Measurements from ENCODE around the gene ABCA3. TPM values are rescaled to one million over a fixed set of nuclear protein-coding genes. Genes with fewer than 3 reads are reported as not detected.

ABCA3 gene
- 1.4 and 2.9 TPM in 2 replicates for total RNA-seq

GRCh38 chr16:2340564-2341455, at the start of gene ABCA3:
TSS of gene ABCA3 (minus strand) at chr16:2340728. CDS start at chr16:2326466, 14,262 bp downstream.

GRCh38 chr16:2267913-2268666, 72.4 kb downstream of the ABCA3 start, which contains the start of gene RNPS1:
TSS of gene RNPS1 (minus strand) at chr16:2268126. CDS start at chr16:2264643, 3,483 bp downstream.

GRCh38 chr16:2251296-2252111, 89.0 kb downstream of the ABCA3 start, which contains the start of gene ECI1:
TSS of gene ECI1 (minus strand) at chr16:2251587. CDS start at chr16:2251566, 21 bp downstream.

GRCh38 chr16:2236337-2237101, 104.0 kb downstream of the ABCA3 start, which contains the start of gene DNASE1L2:
TSS of gene DNASE1L2 (plus strand) at chr16:2236444. CDS start at chr16:2236817, 373 bp downstream.

Other genes with a start within 250 kb of the ABCA3 start
- 150 and 153 TPM in 2 replicates for gene PKD1, start 204.8 kb downstream of the ABCA3 start, total RNA-seq
- not detected in 2 replicates for gene RAB26, start 192.1 kb downstream of the ABCA3 start, total RNA-seq
- 49.9 and 67.0 TPM in 2 replicates for gene TRAF7, start 184.9 kb downstream of the ABCA3 start, total RNA-seq
- under 0.01 and 0.54 TPM in 2 replicates for gene CASKIN1, start 144.1 kb downstream of the ABCA3 start, total RNA-seq
- gene MLST8, start 135.3 kb downstream of the ABCA3 start, total RNA-seq, result 39.5 and 45.2 TPM in 2 replicates
- 0.49 and 2.5 TPM in 2 replicates for gene BRICD5, start 129.9 kb downstream of the ABCA3 start, total RNA-seq
- gene PGP, start 125.9 kb downstream of the ABCA3 start, total RNA-seq, result 7.6 and 12.6 TPM in 2 replicates
- gene E4F1, start 117.1 kb downstream of the ABCA3 start, total RNA-seq, result 19.9 and 34.7 TPM in 2 replicates
- gene DNASE1L2, start 104.3 kb downstream of the ABCA3 start, total RNA-seq, result 1.1 and 2.2 TPM in 2 replicates
- 48.2 and 50.4 TPM in 2 replicates for gene ECI1, start 89.1 kb downstream of the ABCA3 start, total RNA-seq
- gene RNPS1, start 72.6 kb downstream of the ABCA3 start, total RNA-seq, result 125 and 144 TPM in 2 replicates
- 9.0 and 11.2 TPM in 2 replicates for gene CCNF, start 88.7 kb upstream of the ABCA3 start, total RNA-seq
- gene TEDC2, start 119.4 kb upstream of the ABCA3 start, total RNA-seq, result 1.3 and 3.6 TPM in 2 replicates
- not detected in 2 replicates for gene NTN3, start 130.6 kb upstream of the ABCA3 start, total RNA-seq
- 7.4 and 9.9 TPM in 2 replicates for gene TBC1D24, start 134.4 kb upstream of the ABCA3 start, total RNA-seq
- gene ATP6V0C, start 173.2 kb upstream of the ABCA3 start, total RNA-seq, result 53.5 and 59.2 TPM in 2 replicates
- 31.8 and 40.5 TPM in 2 replicates for gene AMDHD2, start 179.6 kb upstream of the ABCA3 start, total RNA-seq
- gene CEMP1, start 190.7 kb upstream of the ABCA3 start, total RNA-seq, result not detected in 2 replicates
- gene PDPK1, start 197.3 kb upstream of the ABCA3 start, total RNA-seq, result 11.7 and 15.4 TPM in 2 replicates